GM20431 (cell line): ENCODE data around the gene UPF1.

ENCODE experiments used
- in situ Hi-C: fragments of 300-500 bp; cut with MseI, MboI; formaldehyde crosslinking; loops from one replicate; pipeline ENCODE4 v1.15.0; 2020; ENCODE audit warnings: low sequenced_read_pairs; ENCODE audit not compliant: unreplicated experiment

Gene UPF1

DNA sequence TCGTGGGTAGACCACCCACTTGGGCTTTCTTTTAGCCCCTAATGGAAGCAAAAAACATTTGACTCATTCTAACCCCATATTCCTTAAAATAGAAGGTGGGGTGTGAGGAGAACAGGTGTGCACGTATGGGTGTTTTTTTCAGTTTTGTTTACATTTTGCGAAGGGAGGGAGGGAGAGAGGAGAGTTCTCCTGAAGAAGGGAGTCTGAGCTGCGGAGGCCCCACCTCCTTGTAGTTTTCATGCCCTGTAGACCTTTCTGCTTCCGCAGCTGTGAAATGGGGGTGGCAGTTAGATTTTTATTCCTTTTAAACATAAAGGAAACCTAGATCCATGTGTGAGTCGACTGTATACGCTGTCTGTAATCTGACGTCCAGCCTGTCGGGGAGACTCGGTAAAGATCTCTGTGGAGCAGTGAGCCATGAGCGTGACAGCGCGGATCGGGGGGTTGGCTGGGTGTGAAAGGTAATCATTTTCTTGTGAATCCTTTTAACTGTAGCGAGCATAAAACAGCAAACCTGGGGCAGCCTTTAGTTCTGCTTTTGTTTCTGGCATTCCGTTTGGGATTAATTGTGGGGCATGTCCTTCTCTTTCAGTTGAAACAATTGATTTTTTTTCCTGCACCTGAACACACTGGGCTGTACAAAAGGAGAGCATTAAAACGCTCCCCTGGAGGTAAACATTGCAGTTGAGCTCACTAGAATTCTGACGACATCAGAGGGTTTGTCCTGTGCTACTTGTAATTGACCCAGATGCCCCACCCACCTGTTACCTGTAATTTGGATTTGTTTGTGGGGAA lies 2.3 kb downstream of the UPF1 start:
- in situ Hi-C loops, result no loop called here

DNA sequence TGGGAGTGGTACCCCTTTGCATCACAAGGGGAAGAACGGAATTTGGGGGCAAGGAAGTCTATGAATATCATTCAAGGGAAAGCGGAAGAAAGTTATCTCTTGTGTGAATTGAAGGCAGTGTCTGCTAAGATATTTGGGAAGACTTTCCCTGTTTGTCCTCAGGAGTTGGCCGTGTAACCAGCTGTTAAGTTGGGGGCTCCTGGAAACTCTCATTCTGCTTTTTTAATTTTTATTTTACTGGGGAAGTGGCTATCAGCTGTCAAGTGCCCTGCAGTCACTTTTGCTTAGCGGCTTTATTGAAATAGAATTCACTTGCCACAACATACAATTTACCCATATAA lies 2.9 kb downstream of the UPF1 start:
- in situ Hi-C loops, result no loop called here

DNA sequence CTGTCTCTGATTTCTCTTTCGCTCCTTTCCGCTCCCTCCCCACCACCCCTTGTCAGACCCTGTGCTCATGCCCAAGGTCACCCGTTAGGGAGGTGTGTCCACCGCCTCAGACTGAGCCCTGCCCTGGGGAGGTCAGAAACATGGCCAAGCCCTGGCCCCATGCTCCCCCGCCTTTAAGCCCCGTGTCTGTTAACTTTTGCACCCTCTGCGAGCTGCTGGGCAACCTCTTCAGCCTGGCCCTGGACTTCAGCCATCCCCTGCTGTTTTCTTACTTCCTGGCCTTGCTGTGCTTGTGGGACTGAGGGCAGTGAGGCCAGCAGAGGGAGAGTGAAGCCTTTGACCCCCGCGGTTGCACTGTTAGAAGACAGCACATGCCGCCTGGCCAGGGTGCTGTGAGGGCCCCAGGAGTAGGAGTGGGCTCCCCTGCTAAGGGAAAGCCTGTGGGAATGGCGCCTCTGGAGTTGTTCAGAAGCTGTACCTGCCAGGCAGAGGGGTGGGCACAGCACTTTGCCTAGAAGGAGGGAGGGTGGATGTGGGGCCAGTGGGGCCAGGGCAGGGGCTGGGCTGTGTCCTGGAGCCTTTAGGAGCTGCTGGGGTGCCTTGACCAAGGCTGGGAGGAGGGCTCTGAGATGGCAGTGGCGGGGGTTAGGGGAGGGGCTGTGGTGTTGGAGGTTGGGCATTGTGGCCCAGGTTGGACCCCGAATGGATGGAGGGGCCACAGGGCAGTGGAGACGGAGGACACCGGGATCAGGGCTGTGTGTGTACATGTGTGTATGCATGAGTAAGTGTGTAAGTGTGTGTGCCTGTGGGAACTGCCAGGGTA lies 7.9 kb downstream of the UPF1 start:
- in situ Hi-C loops, result no loop called here

DNA sequence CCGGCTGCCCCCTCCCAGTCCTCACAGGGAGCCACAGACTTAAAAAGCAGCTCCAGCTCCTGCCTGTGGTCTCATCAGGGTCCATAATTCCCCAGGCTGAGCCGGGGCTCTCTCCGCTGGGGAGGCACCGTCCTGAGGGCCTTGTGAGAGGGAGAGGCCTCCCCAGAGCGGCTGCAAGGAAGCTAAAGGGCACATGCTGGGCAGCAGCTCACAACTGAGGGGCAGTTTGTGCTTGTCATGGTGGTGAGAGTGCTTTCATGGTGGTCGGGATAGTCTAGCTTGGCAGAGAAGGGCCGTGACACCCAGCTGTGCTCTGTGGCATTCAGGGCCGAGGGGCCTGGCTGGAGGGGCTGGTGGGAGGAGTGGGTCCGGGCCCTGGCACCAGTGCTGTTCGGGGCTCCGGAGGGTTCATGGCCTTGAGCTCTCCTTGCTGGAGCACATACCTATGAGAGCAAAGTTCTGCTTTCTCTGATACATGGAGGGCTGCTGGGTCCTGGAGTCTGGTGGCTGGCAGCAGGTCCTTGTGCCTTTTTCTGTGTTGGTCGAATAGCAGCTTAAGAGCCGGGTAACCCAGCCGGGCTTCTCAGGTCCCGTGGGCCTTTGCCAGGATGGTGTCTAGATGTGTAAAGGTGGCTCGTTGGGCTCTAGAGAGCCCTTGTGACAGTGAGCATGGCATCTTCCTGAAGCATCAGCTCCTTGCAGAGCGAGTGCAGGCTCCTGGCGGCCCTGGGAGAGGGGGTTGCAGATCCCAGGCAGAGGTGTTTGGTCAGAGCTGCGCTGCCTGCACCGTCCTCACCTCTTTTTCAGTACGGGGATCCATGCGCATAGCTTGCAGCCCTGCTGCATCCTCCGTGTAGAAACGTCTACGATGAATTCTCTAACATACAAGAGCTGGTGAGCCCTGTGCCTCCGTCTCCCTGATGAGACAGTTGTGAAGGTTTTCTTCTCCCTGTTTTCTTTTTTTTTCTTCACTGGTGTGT lies 8.8 kb downstream of the UPF1 start:
- in situ Hi-C loops, result no loop called here

DNA sequence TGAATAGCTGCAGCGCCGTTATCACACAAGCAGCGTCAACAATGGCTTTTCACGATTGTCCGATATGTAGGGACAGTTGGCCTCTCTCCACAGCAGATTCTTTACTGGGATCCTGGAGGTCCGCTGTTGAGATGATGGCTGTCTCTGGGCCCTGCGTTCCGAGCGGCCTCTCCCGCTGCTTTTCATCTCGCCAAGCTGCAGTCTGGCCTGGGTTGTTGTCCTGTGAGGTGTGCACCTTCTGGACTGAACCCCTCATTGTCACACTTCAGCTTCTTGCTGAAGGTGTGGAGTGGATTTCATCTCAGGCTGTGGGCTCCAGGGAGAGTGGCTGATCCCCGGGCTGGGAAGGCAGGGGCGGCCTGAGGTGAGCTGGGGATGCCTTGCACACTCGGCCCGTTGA lies 9.6 kb downstream of the UPF1 start:
- in situ Hi-C loops, result no loop called here

DNA sequence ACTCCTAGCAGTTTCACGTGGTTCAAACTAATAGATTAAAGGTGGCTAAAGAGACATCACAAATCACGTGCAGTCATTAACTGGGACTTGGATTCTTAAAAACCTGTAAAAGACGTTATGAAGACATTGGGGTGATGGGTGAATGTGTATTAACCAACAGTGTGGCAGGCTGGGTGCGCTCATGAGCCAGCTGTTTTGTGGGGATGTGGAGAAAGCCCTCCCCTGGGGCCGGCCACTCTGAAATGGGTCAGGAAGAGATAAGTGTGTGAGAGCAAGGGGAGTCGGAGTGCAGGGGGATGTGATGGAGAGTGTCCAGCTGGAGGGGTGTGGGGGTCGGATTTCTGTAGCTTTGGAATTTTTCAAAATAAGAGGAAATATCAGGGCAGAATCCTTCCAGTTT lies 10.4 kb downstream of the UPF1 start:
- in situ Hi-C loops, result no loop called here

DNA sequence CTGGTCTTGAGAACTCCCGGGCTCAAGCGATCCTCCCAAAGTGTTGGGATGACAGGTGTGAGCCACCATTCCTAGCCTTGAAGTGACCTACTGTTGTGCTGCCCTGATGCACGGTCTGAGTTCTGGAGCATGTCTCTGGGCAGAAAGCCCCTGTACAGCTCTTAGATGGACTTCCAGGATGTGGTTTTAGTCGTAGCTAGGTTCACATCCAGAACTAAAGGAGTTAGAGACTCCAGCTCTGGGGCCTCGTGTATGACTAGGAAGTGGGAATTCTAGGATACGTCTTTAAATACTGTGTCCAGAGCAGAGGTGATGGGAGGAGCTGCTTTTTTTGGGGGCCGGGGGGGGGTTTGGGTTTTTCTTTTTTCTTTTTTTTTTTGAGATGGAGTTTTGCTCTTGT lies 12.2 kb downstream of the UPF1 start:
- in situ Hi-C loops, result no loop called here

DNA sequence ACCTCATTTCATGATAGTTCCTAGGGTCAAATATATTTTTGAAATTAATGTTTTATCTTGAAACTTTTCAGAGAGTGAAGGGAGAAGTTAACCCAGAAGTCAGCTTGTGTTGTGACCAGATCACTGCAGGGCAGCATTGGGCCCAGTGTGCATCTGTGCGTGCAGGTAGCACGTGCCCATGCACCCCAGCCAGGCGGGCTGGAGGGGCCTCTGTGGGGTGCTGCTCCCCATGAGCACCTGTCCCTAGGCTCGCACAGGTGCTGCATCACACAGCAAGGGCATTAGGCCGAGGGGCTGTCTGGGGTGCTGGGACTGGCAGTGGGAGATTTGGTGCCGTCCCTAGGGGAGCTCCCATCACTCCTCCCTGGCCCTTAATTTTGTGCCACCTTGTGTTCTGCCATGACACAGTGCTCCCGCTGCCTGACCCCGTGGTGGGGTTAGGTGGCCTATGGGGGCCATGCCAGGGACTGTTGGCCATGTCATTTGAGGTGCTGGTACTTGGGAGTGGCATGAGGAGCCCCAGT lies 13.1 kb downstream of the UPF1 start:
- in situ Hi-C loops, result no loop called here

DNA sequence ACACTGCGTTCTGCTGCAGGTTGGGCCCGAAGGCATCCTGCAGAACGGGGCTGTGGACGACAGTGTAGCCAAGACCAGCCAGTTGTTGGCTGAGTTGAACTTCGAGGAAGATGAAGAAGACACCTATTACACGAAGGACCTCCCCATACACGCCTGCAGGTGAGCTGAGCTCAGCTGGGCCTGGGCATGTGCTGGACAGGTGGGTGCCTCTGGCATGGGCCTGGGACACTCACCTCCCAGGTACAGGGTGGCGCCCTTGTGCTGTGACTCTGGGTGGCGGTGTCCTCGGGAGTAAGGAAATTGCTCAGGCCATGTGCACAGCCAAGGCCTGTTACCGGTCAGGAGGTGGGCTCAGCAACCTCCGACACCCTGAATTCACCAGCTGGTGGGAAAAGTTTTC lies 14.2 kb downstream of the UPF1 start:
- in situ Hi-C loops, result no loop called here

DNA sequence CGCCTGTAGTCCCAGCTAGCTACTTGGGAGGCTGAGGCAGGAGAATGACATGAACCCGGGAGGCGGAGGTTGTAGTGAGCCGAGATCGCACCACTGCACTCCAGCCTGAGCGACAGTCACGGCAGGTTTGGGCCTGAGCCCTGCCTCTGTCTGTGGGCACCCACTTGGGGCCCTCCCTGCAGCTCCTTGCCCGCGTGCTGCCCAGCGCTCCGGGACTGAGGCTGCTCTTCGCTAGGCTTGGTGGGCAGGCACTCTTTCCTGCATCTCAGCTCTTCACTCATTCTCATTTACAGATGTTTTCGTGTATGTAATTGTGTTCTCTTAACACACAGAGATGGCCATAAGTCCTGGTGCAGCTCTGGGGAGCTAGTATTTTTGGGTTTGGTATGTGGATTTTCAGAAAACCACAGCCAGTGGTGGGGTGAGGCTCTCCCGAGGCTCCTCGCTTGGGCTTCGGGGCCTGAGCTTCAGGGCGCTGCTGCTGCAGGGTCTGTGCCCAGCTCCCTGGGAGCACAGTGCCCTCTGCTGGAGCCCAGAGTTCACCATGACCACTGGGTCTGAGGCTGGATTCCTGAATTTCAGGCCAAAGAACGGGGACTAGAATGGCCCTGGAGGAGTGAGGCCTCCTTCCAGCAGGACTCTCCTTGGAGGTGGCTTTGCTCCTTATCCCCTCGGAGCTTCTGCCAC lies 15.2 kb downstream of the UPF1 start:
- in situ Hi-C loops, result no loop called here

DNA sequence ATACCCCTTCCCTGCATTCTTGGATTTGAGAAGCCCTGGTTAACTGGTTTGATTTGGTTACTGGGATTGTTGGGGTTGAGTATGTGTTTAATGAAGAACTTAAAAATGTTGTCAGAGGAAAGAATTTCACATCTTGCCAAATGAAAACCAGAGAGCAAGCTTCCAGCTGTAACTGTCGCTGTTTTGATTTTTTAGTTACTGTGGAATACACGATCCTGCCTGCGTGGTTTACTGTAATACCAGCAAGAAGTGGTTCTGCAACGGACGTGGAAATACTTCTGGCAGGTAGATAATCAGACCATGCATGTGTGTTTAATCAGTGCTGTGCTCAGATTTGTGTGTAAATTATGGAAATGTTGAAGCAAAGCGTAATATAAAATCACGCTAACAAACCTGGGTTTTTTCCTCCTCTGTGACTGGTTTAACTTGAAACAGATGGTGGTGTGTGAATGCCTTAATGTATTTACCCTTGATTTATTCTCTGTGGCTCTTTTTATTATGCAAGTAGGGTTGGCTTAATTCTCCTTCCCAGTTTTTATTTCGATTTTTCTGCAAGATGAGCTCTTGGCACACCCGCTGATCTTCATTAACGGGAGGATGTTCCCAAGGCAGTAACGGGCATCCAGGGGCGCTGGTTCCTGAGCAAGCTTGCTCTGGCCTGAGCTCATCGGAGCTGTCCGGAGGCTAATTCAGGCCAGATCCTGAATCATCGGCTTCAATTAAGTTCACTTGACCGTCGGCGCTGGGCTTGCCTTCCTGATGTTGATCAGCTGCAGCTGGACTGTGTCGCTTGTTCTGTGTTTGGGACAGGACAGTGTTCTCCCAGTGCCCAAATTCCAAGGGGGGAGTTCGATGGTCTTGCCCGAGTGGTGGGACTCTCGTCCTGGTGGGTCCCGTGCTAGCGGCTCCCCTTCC lies 16.0 kb downstream of the UPF1 start:
- in situ Hi-C loops, result no loop called here

DNA sequence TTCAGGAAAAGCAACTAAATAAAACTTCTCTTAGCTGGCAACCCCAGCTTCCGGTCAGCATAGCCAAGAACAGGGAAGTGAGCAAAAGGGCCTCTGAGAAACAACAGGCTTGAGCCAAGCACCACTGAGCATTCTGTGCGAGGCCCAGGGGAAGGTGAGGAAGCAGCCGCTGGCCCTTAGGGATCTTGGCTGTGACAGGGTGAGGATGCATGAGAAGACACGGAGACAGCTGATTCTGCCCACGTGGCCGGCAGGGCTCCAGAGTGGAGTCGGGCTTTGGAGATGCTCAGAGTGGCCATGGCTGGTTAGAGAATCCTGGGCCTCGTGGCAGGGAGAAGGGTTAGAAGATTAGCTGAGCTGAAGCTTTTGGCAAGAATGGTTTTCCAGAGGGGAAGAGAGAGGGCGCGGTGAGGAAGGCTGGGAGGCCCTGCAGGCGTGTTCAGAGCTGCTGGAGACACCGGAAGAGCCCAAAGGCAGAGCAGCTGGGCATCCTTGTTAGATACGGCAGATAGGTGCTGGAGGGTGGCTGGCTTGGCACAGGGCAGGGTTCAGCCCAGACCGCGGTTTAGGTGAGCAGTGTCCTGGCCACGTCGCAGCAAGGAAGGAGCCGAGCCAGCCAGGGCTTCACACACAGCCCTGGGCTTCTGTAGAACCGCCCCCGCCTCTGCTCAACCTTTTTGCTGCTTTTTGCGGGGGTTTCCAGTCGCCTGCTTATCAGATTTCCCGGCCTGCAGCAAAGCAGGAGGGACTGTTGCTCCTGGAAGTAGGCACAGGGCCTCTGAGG lies 17.3 kb downstream of the UPF1 start:
- in situ Hi-C loops, result no loop called here

DNA sequence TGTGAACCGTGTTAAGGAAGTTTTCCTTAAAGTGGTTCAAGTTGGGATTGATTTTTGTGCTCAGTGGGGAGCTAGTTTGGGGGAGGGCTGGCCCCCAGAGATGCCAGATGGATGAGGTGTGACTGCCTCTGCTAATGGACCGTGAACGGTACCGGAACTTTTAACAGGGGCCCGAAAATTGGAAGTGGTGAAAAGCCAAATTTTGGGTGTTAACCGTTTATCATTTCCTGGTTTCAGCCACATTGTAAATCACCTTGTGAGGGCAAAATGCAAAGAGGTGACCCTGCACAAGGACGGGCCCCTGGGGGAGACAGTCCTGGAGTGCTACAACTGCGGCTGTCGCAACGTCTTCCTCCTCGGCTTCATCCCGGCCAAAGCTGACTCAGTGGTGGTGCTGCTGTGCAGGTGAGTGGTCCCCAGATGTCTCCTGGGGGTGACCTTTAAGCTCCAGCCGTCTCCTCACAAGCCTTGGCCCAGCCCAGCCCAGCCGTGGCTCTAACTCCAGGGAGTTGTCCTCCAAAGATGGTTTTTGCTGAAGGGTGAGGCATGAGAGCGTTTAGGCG lies 18.2 kb downstream of the UPF1 start:
- in situ Hi-C loops, result no loop called here

DNA sequence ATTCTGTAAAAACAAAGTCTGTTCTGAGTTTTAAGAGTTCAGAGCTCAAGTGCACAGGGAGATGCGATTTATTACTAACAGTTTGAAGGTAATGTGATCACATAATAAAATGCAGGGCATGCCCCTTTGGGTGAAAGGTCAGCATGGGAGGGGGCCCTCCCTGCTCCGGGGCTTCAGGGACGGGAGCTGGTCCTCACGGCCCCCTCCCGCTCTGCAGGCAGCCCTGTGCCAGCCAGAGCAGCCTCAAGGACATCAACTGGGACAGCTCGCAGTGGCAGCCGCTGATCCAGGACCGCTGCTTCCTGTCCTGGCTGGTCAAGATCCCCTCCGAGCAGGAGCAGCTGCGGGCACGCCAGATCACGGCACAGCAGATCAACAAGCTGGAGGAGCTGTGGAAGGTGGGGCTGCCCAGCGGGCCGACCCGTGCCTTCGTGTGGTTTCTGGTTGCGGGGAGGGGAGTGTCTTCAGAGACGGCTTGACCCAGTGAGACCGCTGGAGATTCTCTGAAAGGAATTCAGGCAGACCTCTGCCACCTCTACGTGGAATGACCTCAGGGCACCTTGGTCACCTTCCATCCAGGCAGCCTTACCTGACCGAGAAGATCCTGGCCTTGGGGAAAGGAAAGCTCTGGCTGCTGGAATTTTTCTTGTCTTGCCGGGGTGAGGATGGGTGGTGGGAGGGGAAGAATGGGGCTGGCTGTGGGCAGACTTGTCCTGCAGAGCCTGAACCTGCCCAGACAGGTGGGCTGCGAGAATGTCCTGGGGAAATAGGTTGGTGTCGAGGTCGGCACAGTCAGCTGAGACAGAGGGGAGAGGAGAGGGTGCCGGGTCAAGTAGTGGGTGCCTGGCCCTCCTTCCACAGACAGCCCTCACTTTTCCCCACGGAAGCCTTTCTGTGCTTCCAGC lies 19.0 kb downstream of the UPF1 start:
- in situ Hi-C loops, result no loop called here

DNA sequence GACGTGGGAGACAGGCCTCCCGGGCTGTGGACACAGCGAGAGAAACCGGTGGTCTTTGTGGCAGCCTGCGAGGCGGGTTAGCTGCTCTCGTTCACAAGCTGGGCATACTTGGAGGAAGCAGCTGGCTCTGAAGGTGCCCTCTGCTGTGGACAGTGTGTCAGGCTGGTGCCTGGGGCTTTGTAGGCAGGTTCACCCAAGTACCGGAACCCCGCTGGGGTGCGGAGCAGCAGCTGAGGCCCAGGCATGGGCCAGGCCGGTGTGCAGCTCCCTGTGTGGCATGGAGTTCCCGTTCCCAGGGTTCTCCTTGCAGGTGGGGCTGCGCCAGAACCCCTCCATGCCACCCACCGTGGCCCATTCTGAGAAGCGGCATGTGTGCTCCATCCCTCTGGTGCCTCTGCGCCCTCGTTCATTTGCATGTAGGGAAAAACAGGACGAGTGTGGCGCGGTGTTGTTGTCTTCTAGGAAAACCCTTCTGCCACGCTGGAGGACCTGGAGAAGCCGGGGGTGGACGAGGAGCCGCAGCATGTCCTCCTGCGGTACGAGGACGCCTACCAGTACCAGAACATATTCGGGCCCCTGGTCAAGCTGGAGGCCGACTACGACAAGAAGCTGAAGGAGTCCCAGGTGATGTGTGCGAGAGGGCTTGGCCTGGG lies 20.0 kb downstream of the UPF1 start:
- in situ Hi-C loops, result no loop called here

DNA sequence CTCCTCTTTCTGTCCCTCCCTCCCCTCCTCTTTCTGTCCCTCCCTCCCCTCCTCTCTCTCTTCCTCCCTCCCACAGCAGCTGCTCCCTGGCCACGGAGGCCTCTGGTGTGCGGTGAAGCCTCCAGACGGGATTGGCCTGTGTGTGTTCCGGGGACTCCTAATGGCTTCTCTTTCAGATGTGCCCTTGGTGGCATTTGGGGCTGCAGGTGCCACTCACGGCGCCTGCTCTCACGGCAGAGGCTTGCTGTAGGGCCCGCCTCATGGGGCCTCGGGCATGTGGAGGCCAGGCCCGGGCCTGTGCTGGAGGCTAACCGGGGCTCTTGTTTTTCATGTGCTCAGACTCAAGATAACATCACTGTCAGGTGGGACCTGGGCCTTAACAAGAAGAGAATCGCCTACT lies 20.9 kb downstream of the UPF1 start:
- in situ Hi-C loops, result no loop called here
